GM21723 (cell line): ENCODE results near the gene REEP5.
"Not testable (repeated sequence)": the region's sequence is repeated elsewhere in the genome, so short reads cannot be mapped to it uniquely, and the experiment has no call there.

ENCODE experiments used
- ATAC-seq: cut with Tn5 transposase; IDR thresholded peaks from one replicate; pipeline ENCODE4 v1.9.1; 2021; ENCODE audit warnings: mild to moderate bottlenecking, moderate library complexity; ENCODE audit not compliant: unreplicated experiment

Gene REEP5

DNA sequence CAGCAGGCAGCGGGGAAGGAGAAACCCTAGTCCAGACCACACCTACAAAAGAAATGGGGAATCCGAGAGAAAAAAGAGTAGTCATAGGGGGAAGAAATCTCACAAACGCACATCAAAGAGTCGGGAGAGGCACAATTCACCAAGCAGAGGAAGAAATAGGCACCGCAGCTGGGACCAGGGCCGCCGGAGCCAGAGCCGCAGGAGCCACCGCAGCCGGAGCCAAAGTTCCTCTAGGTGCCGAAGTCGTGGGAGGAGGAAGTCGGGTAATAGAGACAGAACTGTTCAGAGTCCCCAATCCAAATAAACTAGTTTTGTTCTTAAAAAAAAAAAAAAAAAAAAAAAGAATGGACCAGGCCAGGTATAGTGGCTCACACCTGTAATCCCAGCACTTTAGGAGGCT is 29.3 kb downstream of the REEP5 start:
- ATAC-seq = no peak

DNA sequence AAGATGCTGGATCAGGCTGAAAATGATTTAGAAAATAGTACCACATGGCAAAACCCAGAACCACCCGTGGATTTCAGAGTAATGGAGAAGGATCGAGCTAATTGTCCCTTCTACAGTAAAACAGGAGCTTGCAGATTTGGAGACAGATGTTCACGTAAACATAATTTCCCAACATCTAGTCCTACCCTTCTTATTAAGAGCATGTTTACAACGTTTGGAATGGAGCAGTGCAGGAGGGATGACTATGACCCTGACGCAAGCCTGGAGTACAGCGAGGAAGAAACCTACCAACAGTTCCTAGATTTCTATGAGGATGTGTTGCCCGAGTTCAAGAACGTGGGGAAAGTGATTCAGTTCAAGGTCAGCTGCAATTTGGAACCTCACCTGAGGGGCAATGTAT is 30.0 kb downstream of the REEP5 start:
- not testable (repeated sequence) for ATAC-seq

DNA sequence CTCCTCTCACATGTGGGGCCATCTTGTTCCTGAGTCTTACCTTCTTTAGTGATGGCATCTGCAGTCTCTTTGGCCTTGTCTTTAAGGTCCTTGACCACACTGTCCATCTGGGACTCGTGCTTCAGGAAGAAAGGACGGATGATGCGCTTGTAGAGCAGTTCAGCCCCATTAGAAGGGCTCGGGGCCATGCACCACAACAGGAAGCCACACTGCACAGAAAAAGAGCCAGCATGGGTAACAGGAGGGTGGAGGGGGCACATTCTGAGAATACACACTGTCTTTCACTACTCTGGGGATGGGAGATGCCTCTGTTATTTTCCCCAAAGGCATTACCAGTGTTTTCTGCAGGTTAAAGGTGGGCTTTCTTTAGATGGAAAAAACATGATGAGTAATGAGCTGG is 35.1 kb downstream of the REEP5 start:
- ATAC-seq = no peak

DNA sequence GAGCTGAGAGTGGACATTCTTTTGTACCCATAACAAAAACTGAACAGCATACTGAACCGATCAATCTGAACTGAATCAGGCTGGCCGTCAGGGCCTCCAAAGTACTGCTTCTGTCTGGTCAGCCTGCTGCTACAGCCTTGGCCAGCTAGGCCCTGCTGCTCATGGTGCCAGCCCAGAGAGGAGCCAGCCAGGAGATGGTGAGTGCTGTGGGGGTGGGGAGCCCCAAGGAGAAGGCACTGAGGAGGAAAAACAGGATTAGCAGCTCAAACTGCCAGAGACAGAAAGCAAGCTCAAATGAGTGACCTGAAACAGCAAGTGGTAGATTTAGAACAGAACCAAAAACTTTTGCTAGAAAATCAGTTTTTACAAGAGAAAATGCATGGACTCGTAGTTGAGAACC is 37.0 kb downstream of the REEP5 start:
- ATAC-seq = no peak

DNA sequence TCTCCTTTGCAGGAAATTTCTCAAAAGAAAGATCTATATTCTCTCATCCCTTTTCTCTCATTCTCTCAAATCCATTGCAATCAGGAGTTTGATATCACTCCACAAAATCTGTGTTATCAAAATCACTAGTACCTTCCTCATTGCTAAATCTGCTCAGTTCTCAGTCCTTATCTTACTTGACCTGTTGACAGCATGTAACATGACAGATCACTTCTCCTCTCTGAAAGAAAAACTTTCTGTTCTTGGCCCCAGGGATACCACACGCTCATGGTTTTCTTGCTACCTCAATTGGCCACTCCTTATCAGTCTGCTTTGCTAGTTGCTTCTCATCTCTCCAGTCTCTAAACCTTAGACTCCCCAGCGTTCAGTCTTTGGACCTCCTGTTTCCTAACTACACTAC is 38.8 kb downstream of the REEP5 start:
- ATAC-seq = no peak

DNA sequence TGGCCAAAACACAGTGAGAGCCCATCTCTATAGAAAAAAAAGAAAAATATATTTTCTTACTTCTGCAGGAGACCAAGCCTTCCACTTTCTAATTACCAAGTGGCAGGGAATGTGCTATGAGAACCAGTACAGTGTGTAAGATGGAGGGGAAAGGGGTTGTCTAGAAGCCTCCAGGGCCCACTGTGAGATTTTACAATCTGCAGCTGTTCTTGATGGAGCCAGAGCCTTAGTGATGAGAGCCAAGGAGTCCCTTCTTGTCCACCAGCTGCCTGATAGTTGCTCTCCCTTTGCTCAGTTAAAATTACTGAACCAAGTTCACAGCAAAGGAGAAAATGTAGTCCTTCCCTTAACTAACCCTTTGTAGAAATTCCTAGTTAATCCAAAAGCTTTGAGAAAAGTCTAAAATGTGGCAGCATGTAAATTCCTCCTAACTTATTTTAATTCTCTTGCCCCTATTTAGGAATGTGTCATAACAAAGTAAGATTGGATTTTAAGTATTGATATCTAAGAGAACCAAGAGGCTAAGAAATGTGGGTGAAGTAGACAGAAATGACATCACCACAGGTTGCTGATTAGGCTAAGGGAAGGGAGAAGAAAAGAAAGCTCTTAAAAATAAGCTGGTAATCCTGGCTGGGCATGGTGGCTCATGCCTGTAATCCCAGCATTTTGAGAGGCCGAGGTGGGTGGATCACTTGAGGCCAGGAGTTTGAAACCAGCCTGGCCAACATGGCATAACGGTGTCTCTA is 41.6 kb downstream of the REEP5 start:
- no peak for ATAC-seq

DNA sequence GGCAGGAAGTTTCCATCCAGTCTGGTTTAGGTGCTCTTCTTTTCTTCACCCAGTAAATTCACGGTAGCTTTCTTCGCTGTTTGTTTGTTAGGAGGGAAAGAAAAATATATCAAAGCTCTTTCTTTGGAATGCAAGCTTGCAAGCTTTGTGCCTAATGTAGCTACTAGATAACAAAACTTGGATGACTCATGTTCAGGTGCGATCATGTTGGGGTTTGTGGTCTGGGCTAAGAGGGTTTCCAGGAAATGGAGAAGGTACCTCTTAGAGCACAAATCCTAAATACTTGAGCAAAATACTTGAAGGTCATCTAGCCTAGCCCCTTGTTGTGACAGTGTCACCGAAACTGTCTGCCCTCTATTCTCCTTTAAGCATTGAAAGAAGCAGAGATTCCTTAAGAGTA is 43.3 kb downstream of the REEP5 start:
- ATAC-seq = no peak

DNA sequence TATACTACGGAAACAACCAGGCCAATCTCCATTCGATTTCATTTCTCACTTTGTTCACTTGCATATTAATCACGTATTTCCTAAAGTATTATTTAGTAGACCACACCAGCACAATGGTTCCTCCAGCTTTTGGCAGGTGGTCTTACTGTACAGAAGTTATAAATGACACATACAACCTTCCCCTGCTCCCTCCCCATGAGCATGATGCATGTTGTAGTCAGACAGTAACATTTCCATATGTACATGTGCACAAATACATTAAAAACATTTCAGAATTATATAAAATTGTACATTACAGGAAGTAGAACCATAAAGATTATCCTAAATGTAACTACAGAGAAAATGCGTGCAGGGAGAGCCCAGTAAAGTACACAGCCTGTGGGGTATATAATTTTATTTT is 43.9 kb downstream of the REEP5 start:
- ATAC-seq = no peak

DNA sequence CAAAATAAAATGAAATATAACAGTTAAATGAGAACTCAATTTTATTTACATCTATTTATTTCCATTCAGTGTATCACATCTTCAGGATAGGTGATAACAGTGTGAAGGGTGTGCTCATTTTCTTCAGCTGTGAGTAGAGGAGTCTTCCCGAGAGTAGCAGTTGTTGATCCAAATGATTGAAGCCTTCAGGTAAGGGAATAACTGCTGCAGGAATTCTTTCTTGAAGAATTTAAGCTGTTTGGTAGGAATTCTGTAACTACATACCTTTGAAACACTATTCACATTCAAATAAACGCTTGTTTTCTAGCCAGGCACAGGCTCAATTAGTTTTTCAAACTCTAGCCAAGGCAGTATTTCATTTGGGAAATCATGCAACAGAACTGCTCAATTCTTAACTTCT is 45.7 kb downstream of the REEP5 start:
- no peak for ATAC-seq

DNA sequence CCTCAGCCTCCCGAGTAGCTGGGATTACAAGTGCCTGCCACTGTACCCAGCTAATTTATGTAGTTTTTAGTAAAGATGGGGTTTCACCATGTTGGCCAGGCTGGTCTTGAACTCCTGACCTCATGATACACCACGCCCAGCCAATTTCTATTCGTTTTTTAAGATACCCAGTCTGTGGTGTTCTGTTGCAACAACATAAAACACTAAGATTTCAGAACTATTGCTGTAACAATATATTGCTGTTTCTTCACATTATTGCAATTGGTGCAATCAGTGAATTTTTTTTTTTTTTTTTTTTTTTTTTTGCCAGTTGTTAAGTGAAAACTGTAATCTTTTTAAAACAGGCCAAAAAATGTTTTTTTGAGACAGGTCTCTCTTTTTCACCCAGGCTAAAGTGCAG is 51.1 kb downstream of the REEP5 start:
- ATAC-seq = no peak

DNA sequence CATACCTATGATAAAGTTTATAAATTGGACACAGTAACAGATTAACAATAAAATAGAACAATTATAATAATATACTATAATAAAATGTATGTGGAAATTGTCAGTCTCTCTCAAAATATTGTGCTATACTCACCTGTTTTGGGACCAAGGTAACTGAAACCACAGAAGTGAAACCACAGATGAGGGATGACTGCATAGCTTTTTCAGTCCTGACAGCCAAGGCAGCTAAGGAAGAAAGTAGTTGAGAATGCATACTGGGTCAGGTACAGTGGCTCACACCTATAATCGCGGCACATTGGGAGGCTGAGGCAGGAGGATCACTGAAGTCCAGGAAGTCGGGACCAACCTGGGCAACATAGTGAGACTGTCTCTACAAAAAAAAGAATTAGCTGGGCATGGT is 52.1 kb downstream of the REEP5 start:
- peak; percentile 82 for ATAC-seq

DNA sequence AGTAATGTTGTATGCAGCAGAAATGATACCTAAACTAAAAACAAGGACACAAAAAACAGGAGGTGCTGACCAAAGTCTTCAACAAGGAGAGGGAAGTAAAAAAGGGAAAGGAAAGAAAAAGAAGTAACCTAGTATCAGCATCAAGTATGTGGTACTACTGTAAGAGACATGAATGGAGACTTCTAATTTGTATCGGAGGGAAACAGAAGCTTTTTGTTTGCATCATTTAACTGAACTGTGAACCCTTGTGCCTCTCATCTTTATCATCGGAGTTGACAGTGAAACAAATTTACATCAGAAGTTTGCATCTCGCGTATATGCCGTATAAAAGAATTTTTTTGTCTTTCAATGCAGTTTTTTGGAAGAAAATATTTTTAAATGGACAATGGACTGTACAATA is 54.6 kb downstream of the REEP5 start:
- ATAC-seq = no peak

DNA sequence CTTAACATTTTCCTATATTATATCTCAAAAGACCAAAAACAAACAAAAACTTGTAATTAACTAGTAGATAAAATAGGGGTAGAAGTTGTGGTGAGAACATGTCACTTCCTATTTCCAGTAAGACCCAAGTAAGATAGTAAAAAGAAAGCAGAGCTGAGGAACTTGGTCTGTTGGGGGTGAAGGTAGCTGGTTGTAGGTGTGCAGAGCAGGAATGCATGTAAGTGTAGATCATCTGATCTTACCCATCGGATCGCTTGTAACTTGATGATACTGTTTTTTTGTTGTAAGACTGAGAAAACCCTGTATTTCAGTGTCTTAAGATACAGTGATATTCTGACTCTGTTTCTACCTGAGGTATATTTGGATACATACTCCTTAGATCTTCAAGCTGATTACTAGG is 55.3 kb downstream of the REEP5 start:
- no peak for ATAC-seq

DNA sequence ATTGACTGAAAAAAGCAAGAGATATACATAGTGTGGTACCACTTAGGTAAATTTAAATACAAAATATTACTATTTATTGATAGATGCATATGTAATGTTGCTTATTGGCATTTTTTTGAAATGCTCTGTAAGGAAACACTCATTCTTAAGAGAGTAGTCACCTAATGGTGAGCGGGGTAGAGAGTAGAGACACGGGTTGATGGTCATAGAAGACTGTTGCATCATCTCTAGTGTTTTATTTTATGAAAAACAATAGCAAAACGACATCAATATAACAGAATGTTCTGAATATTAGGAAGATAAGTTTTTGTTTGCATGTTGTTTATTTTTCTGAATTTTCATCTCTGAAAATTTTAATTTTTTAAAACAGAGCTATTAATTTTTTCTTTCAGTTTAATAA is 56.9 kb downstream of the REEP5 start:
- no peak for ATAC-seq

DNA sequence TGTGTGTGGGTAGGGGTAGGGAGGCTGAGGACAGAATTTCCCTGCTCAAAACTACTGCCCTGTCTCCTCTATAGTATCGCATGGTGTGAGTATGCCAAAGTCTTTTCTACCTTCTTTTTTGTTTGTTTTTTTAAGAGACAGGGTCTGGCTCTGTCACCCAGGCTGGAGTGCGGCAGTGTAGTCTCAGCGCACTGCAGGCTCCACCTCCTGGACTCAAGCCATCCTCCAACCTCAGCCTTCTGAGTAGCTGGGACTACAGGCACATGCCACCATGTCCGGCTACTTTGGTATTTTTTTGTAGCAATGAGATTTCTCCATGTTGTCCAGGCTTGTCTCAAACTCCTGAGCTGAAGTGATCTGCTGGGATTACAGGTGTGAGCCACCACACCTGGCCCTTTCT is 58.5 kb downstream of the REEP5 start:
- no peak for ATAC-seq

DNA sequence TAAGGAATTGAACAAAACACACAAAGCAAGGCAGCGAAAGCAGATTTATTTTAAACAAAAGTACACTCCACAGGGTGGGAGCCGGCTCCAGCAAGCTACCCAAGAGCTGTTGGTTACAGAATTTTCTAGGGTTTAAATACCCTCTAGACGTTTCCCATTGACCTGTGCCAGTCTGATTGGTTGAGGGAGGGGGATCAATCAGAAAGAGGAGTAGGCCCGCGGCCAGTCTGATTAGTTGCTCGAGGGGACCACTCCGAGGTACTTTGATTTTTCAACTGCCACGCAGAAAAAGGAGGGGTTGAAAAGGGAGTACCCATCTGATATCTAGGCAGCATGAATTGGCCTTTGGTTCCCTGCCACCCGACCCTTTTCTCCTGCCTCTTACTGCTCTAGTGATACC is 59.9 kb downstream of the REEP5 start:
- no peak for ATAC-seq

DNA sequence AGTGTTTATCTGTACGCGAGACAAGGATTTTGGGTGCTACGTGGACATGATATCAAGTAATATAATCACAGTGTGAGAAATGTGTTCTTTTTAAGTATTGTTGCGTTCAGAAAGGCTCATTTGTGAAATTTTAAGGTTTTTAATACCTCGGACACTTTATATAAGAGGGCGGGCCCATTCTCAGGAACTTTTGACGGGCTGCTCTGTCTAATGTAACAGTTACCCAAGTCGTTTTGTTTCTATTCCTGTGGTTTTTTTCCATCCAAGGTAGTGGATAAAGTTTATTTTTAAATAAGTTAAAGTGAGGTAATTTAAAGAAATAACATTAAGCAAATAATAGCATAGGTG is 60.4 kb downstream of the REEP5 start:
- no peak for ATAC-seq

DNA sequence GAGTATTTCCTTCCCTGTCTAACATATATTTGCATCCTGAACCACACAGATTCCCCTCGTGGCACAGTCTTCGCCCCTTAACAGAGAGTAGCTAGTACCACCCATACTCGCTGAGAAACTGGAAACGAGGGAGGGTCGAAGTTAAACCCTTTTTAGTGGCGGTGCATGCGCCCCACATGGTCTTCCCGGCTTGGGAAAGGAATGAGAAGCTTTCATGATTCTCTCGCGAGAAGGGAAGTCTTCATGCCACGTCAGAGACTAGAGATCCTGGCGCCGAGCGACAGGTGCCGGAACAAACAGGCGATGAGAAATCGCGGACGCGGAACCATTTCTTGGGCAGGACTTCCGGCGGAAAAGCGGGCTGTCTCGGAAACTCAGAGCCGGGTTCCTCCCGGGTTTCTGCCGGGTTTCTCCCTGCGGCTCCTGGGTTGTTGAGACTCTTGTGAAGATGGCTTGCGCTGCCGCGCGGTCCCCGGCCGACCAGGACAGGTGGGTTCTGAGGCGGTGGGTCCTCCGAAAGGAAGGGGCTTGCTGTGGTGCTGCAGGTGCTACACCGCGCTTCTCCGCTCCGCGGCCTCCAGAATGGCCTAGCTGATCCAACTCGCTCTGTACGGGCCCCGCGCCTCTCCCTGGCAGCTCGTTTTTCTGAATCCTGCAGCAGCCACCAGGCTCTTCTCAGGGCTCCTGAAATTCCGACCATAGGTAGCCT is 60.9 kb downstream of the REEP5 start, which contains the start of gene SRP19:
TSS of gene SRP19 (plus strand) at position 359 of the 709 bp plus-strand sequence. CDS start at position 449, 90 bp downstream.
- ATAC-seq = peak; percentile 99

DNA sequence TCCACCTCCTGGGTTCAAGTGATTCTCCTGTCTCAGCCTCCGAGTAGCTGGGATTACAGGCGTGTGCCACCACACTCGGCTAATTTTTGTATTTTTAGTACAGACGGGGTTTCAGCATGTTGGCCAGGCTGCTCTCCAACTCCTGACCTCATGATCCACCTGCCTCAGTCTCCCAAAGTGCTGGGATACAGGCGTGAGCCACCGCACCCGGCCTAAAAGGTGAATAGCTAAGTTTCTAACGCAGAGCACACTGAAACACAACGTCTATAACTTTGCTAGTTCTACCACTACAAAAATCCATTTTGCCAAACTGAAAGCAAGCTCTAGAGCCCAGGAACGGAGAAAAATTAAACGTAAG is 61.5 kb downstream of the REEP5 start:
- not testable (repeated sequence) for ATAC-seq

DNA sequence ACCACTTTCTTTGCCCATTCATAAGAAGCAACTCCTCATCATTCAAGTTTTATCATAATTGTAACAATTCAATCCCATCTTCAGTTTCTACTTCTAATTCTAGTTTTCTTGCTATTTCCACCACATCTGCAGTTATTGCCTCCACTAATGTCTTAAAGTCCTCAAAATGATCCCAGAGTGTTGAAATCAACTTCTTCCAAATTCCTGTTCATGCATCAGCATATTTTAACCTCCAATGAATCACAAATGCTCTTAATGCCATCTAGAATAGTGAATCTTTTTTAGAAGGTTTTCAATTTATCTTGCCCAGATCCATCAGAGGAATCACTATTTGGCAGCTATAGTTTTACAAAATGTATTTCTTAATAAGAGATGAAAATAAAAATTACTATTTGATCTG is 64.2 kb downstream of the REEP5 start:
- ATAC-seq = no peak

DNA sequence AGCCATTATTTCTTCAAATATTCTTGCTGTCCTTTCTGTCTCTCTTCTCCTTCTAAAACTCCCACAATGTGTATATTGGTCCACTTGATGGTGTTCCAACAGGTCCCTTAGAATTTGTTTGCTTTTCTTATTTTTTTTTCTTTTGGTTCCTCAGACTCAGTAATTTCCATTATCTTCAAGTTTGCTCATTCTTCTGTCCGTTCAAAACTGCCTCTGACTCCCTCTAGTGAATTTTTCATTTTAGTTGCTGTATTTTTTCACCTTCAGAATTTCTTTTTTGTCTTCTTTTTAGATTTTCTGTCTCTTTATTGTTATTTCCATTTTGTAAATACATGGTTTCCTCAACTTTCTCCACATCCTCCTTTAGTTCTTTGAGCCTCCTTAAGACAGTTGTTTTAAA is 67.4 kb downstream of the REEP5 start:
- no peak for ATAC-seq

DNA sequence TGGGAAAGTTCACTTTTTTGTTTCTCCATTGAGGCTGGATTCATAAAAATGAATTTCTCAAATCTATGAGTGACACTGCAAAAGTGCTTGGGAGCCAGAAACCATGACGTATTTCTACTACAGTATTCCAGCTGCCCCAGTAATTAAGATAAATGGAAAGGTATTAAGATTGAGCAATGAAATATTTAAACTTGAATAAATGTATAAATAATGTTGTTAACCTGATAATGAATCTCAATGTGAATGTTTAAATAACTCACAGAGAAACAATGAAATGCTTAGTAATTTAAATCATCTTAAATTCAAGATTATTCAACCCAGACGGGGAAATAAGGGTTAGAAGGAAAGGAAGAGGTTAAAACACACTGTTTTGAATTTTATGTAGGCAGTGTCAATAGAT is 72.1 kb downstream of the REEP5 start:
- ATAC-seq = no peak
